GM18505 (cell line): Measurements from ENCODE around the gene LRMDA.

ENCODE experiments used
- ATAC-seq: cut with Tn5 transposase; IDR thresholded peaks from one replicate; pipeline ENCODE4 v1.9.1; 2021; ENCODE audit not compliant: unreplicated experiment
- POLR2A ChIP-seq: IDR thresholded peaks from 4 replicates; pipeline ENCODE4 v1.6.1; 2011; ENCODE audit warnings: borderline replicate concordance; ENCODE audit not compliant: insufficient read depth, insufficient read length; ENCODE audit errors: extremely low read depth

LRMDA gene

GRCh38 chr10:76401006-76401405 lies 969.6 kb downstream of the LRMDA start:
- ATAC-seq: no peak
- no peak for TF ChIP-seq POLR2A

DNA sequence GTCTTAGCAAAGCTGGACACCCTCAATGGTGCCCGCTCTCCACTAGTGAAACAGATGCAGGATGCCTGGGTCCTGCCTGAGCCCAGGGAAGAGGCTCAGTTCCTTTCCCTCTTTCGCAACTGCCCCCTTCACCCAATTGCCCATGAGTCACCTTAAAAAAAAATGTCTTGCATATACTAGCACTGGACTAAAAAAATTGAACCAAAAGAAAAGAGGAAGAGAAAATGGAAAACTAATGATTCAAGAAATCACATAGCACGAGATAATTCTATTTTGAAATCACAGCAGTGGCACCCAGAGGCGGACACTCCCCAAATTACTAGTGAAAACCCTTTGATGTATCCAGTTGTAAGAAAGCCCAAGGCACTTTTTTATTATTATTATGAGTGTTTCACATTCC lies 972.5 kb downstream of the LRMDA start:
- no peak for TF ChIP-seq POLR2A

GRCh38 chr10:76404531-76404930 lies 973.1 kb downstream of the LRMDA start:
- ATAC-seq: no peak
- no peak for TF ChIP-seq POLR2A

More for the DNA sequence above, 972.5 kb downstream of the LRMDA start:
- no peak for ATAC-seq

GRCh38 chr10:76405922-76406321 lies 974.5 kb downstream of the LRMDA start:
- no peak for ATAC-seq
- TF ChIP-seq POLR2A: no peak

DNA sequence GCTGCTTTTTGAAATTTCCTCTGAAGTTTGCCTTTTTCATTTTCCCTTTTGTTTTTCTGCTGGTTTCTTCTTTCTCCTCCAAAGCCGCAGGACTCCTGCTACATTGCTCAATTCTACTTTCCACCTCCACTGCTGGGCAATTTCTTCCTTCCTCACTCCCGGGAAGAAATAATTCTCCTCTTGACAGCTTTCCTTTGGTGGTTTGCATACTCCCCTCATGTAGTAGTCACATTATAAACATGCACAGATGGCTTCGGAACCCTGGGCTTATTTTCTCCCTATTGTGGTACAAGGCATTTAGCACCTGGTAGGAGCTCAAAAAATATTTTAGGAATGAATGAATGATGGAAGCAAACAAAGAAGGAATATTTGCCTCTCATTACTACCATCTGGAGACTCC lies 977.2 kb downstream of the LRMDA start:
- TF ChIP-seq POLR2A: no peak
- no peak for ATAC-seq

DNA sequence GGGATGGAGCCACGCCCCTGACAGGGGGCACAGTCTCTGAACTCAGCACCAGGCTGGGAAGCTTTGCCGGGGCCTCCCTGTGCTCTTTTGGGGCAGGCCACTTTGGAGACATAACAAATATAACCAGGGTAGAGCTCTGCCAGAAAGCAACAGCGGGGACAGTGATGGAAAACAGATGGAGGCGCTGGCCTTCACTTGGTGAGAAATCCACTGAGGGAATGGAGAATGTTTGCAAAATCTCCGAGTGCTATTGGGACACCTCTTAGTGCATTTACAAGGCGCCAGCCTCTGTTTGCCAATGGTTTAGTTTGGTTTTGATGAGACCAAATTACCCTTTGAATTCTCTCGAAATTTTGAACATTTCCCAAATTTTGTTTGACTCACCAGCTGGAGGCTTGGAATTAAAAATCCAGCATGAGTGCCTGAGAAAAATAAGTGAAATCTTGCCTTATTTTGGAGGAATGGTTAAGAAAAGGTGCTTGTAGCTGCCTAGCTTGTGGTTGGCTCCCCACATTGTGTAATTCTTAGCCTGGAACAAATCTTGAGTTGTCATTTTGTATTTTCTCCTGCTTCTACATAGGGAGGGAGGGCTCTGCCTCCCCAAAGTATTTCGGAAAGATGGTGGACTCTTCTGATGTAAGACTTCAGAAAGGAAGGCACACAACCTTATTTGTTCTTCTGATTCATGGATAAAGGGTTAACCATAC lies 980.5 kb downstream of the LRMDA start:
- TF ChIP-seq POLR2A: no peak
- no peak for ATAC-seq

DNA sequence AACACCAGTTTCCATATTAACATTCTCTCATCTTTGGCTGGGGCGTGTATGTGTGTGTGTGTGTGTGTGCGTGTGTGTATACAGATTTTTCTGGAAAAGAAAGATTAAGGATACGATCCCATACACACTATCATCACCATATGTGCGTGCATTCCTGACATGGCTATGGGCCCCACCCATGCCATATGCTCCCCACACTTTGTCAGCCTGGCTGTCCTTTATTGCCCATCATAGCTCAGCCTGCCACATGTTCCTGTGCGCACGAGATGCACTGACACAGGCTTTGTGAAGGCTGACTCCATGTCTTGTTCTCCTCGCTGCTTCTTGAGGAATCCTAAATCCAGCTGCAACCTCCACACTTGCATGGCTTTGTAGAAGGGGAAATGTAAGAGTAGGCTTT lies 984.1 kb downstream of the LRMDA start:
- no peak for ATAC-seq
- TF ChIP-seq POLR2A: no peak

GRCh38 chr10:76416642-76417041 lies 985.2 kb downstream of the LRMDA start:
- ATAC-seq: no peak

GRCh38 chr10:76420725-76421124 lies 989.3 kb downstream of the LRMDA start:
- no peak for TF ChIP-seq POLR2A
- no peak for ATAC-seq

More at GRCh38 chr10:76416642-76417041, 985.2 kb downstream of the LRMDA start:
- no peak for TF ChIP-seq POLR2A

GRCh38 chr10:76422769-76423168 lies 991.3 kb downstream of the LRMDA start:
- TF ChIP-seq POLR2A: no peak
- no peak for ATAC-seq

DNA sequence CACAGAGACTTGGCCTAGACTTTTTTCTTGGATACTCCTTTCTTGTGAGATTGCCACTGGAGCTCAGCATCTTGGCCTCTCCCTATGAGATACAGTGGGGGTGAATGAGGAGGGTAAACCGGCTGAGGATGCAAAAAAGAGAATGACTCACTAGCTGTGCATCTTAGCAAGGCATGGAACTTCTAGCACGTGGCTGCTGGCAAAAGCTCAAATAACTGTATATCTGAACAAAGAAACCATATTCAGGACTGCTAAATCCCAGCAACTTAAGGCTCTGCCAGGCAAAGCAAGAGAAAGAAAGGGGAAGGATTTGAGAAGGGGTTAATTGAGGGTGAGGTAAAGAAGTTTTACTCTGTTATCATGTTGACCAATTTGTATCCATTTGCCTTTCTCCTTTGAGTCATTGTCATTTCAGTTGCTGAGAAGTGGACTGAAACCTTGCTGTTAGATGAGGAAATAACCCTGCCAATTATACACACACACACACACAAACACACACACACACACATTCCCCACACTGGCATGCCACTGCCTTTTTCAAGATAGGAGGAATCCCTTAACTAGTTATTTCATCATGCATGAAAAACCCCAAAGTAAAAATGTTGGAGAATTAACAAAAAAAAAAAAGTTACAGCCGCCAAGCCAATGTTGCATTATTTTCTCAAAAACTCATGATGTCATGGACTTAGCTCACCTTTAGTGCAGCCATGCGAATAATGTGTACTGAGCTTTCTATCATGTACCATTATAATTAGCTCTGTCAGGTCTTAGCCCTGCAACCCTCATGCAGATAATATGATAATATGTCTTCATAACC lies 997.3 kb downstream of the LRMDA start:
- no peak for TF ChIP-seq POLR2A
- no peak for ATAC-seq

DNA sequence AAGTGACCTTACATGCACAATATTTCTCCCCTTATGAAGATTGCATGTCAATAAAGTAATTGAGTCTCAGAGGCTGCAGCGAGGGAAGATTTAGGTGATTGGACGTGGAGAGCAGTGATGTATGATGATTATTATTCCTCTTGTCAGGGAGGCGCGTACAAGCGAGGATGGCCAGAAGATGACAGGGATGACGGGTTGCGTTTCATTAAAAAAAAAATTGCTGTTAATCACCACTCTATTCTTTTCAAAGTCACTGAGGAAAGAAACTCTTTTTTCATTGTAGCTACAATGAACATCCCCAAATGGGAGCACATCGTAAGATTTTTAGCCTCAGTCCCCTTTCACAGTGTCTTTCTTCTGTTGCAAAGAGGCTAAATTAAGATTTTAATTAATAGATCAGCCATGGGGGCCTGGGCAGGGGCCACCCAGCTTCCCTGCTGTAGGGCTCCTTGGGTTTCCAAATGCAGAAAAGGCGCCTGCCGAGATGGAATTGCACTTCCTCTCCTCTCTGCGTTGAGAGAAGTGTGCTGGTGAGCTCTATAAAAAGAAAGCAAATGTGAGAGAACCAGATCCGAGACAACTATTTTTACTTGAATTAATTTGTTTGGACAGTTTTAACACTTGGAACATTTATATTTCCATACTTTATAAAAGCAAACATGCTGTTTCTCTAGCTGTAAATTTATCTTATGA lies 998.1 kb downstream of the LRMDA start:
- no peak for TF ChIP-seq POLR2A
- ATAC-seq: no peak

DNA sequence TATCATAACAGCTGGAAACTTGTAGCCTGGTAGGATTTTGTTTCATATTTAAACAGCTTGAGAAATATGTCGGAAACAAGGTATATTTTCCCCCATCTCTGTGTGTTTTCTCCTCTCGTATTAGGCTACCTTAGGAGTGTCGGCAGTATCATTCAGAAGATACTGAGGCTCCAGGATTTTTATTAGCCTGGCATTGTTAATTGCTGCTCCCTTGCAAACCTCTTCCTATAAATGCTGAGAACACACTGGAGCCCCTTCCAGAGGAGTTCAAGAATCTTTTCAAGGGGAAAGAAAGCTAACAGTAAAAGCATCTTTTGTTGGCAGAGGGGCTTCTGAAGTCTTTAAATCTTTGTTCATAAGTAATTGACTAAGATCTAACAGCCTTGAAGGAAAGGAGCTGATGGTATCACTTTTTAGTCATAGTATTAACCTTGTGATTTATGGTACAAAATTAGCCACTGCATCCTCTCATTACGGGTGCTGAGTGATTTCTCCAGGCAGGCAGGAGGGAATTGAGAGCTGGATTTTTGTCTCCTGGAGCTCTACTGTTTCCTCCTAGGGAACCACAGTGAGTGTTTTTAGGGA lies 998.7 kb downstream of the LRMDA start:
- ATAC-seq: no peak
- no peak for TF ChIP-seq POLR2A
